Astrocyte (in vitro differentiated cells and primary cell): ENCODE measurements around the gene GPR179. TPM values are rescaled to one million over a fixed set of nuclear protein-coding genes. Genes with fewer than 3 reads are reported as not detected.

ENCODE experiments used
- DNase-seq: peaks from one replicate; pipeline ENCODE4 v3.0.0-alpha.2; 2010; ENCODE audit warnings: low read depth
- FAIRE-seq: peaks from 2 replicates; lab custom pipeline; 2011; peaks lifted over from hg19 to GRCh38; lab: Jason Lieb, UNC
- H2AFZ ChIP-seq: 2 replicates; pipeline ENCODE4 v1.6.0; 2012; ENCODE audit warnings: low read depth, low read length, inconsistent platforms
- H3K27ac ChIP-seq: 2 replicates; pipeline ENCODE4 v1.5.1; 2011; ENCODE audit warnings: low read depth, low read length, inconsistent platforms
- H3K27me3 ChIP-seq: 2 replicates; pipeline ENCODE4 v1.6.0; 2011; ENCODE audit warnings: low read length, inconsistent platforms; ENCODE audit not compliant: insufficient read depth
- H3K36me3 ChIP-seq: 2 replicates; pipeline ENCODE4 v1.5.1; 2011; ENCODE audit warnings: low read length, inconsistent platforms; ENCODE audit not compliant: insufficient read depth
- H3K4me1 ChIP-seq: 2 replicates; pipeline ENCODE4 v1.5.1; 2011; ENCODE audit warnings: low read length, inconsistent platforms; ENCODE audit not compliant: insufficient read depth
- H3K4me2 ChIP-seq: 2 replicates; pipeline ENCODE4 v1.6.0; 2012; ENCODE audit warnings: low read length, inconsistent platforms
- H3K4me3 ChIP-seq: 2 replicates; pipeline ENCODE4 v1.5.1; 2011; ENCODE audit warnings: low read depth, mild to moderate bottlenecking, low read length, inconsistent platforms; ENCODE audit not compliant: insufficient read depth
- H3K79me2 ChIP-seq: 2 replicates; pipeline ENCODE4 v1.6.0; 2012; ENCODE audit warnings: mild to moderate bottlenecking, low read length, inconsistent platforms; ENCODE audit not compliant: insufficient read depth
- H3K9ac ChIP-seq: 2 replicates; pipeline ENCODE4 v1.6.0; 2012; ENCODE audit warnings: mild to moderate bottlenecking, low read length, inconsistent platforms
- H3K9me3 ChIP-seq: 2 replicates; pipeline ENCODE4 v1.5.1; 2012; ENCODE audit warnings: low read depth, mild to moderate bottlenecking, low read length, inconsistent platforms; ENCODE audit not compliant: insufficient read depth
- H4K20me1 ChIP-seq: 2 replicates; pipeline ENCODE4 v1.6.0; 2012; ENCODE audit warnings: low read length, inconsistent platforms; ENCODE audit not compliant: insufficient read depth
- H3K27ac Mint-ChIP-seq: one replicate; pipeline ENCODE4 v1.8.0; 2021; ENCODE audit warnings: mild to moderate bottlenecking, mixed read lengths; ENCODE audit not compliant: unreplicated experiment
- H3K27me3 Mint-ChIP-seq: one replicate; pipeline ENCODE4 v1.8.0; 2021; ENCODE audit warnings: low read depth, mixed read lengths; ENCODE audit not compliant: unreplicated experiment
- H3K36me3 Mint-ChIP-seq: one replicate; pipeline ENCODE4 v1.8.0; 2021; ENCODE audit warnings: low read depth, mixed read lengths; ENCODE audit not compliant: unreplicated experiment
- H3K4me1 Mint-ChIP-seq: one replicate; pipeline ENCODE4 v1.8.0; 2021; ENCODE audit warnings: low read depth, mixed read lengths; ENCODE audit not compliant: unreplicated experiment
- H3K4me3 Mint-ChIP-seq: one replicate; pipeline ENCODE4 v1.8.0; 2021; ENCODE audit warnings: mild to moderate bottlenecking, moderate library complexity, mixed read lengths; ENCODE audit not compliant: unreplicated experiment
- H3K9me3 Mint-ChIP-seq: one replicate; pipeline ENCODE4 v1.8.0; 2021; ENCODE audit warnings: mild to moderate bottlenecking, mixed read lengths; ENCODE audit not compliant: unreplicated experiment
- EZH2 ChIP-seq: IDR thresholded peaks from 2 replicates; pipeline ENCODE4 v1.6.1; 2012; ENCODE audit warnings: mild to moderate bottlenecking, low read length, inconsistent platforms; ENCODE audit not compliant: insufficient read depth
- total RNA-seq: library from RNA; stranded (reverse); gene quantifications from 2 replicates; pipeline ENCODE4 v1.2.1, GENCODE V29; 2021
- TF ChIP-seq, protein P1 (sequence below): IDR thresholded peaks from 2 replicates; pipeline ENCODE4 v1.5.1; 2011; ENCODE audit warnings: low read depth, mild to moderate bottlenecking, inconsistent platforms, low read length, moderate library complexity; ENCODE audit not compliant: insufficient read depth

The GPR179 gene
- total RNA-seq, 1 donor from 2014 or later, result 0.07 TPM

- no peaks in the 10 kb centered on the region for H3K9me3 Mint-ChIP-seq
- no peak overlapping the region for H3K4me3 ChIP-seq
- DNase-seq (no peak), FAIRE-seq (no peak)
- no peaks in the 10 kb centered on the region for H3K4me1 ChIP-seq
- no peaks in the 10 kb centered on the region for H3K4me1 Mint-ChIP-seq
- peaks cover 28% of the 10 kb centered on the region for H3K36me3 Mint-ChIP-seq
- no peaks in the 10 kb centered on the region for H3K27me3 Mint-ChIP-seq
- H3K36me3 ChIP-seq, result peaks cover 16% of the 10 kb centered on the region
- H3K9me3 ChIP-seq, result no peaks in the 10 kb centered on the region
- H3K27ac Mint-ChIP-seq, result no peak overlapping the region
- H4K20me1 ChIP-seq, result peaks cover 9% of the 10 kb centered on the region
- no peak overlapping the region for H3K9ac ChIP-seq
- no peak overlapping the region for H3K27ac ChIP-seq
- H3K27me3 ChIP-seq, result no peaks in the 10 kb centered on the region
- H3K79me2 ChIP-seq, result no peaks in the 10 kb centered on the region
- H3K4me3 Mint-ChIP-seq, result no peak overlapping the region
- no peak overlapping the region for H3K4me2 ChIP-seq
- H2AFZ ChIP-seq, result no peak overlapping the region
- TF ChIP-seq EZH2, result no peak
- TF ChIP-seq, protein P1, sequence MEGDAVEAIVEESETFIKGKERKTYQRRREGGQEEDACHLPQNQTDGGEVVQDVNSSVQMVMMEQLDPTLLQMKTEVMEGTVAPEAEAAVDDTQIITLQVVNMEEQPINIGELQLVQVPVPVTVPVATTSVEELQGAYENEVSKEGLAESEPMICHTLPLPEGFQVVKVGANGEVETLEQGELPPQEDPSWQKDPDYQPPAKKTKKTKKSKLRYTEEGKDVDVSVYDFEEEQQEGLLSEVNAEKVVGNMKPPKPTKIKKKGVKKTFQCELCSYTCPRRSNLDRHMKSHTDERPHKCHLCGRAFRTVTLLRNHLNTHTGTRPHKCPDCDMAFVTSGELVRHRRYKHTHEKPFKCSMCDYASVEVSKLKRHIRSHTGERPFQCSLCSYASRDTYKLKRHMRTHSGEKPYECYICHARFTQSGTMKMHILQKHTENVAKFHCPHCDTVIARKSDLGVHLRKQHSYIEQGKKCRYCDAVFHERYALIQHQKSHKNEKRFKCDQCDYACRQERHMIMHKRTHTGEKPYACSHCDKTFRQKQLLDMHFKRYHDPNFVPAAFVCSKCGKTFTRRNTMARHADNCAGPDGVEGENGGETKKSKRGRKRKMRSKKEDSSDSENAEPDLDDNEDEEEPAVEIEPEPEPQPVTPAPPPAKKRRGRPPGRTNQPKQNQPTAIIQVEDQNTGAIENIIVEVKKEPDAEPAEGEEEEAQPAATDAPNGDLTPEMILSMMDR, result no peak
Observed at GRCh38 chr17:38369124-38369886, 25.5 kb upstream of the GPR179 start.

GRCh38 chr17:38364741-38365140 lies 21.0 kb upstream of the GPR179 start:
- TF ChIP-seq, protein P1, result no peak
- no peak for TF ChIP-seq EZH2
- Mint-ChIP-seq H3K9me3 (no peaks in the 10 kb centered on the region), H3K27me3 (no peaks in the 10 kb centered on the region), H3K4me3 (no peak overlapping the region), H3K27ac (no peak overlapping the region), H3K36me3 (peaks cover 16% of the 10 kb centered on the region), H3K4me1 (peaks cover 10% of the 10 kb centered on the region)
- Histone ChIP-seq H3K9me3 (no peaks in the 10 kb centered on the region), H3K36me3 (peaks cover 8% of the 10 kb centered on the region), H4K20me1 (peaks cover 41% of the 10 kb centered on the region), H3K4me3 (no peak overlapping the region), H3K27me3 (no peaks in the 10 kb centered on the region), H3K27ac (no peak overlapping the region), H3K4me1 (no peaks in the 10 kb centered on the region), H3K9ac (no peak overlapping the region), H3K4me2 (no peak overlapping the region), H3K79me2 (peaks cover 22% of the 10 kb centered on the region), H2AFZ (no peak overlapping the region)
- FAIRE-seq (no peak), DNase-seq (no peak)

DNA sequence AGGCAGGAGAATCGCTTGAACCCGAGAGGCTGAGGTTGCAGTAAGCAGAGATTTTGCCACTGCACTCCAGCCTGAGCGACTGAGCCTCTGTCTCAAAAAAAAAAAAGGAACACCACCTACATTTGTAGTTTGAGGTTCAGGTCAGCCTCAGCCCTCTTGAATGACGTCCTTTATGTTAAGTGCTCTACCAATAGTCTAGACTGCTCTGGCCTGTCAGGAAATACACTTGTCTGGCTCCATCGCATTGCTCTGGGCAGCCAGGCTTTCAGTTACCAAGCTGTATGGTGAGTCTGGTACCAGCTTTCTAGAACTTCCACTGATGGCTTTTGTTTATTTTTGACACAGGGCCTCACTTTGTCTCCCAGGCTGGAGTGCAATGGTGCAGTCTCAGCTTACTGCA lies 19.3 kb upstream of the GPR179 start:
- peaks cover 55% of the 10 kb centered on the region for H4K20me1 ChIP-seq
- peaks cover 17% of the 10 kb centered on the region for H3K4me1 Mint-ChIP-seq
- FAIRE-seq (no peak), DNase-seq (no peak)
- no peaks in the 10 kb centered on the region for H3K27me3 ChIP-seq
- no peak overlapping the region for H3K4me3 ChIP-seq
- H3K4me3 Mint-ChIP-seq, result no peak overlapping the region
- TF ChIP-seq, protein P1, result no peak
- no peak for TF ChIP-seq EZH2
- H3K27me3 Mint-ChIP-seq, result no peaks in the 10 kb centered on the region
- no peak overlapping the region for H3K27ac ChIP-seq
- peaks cover 37% of the 10 kb centered on the region for H3K79me2 ChIP-seq
- H3K9me3 Mint-ChIP-seq, result no peaks in the 10 kb centered on the region
- H3K4me1 ChIP-seq, result no peaks in the 10 kb centered on the region
- peaks cover 11% of the 10 kb centered on the region for H3K36me3 Mint-ChIP-seq
- peaks cover 5% of the 10 kb centered on the region for H3K36me3 ChIP-seq
- no peak overlapping the region for H2AFZ ChIP-seq
- no peak overlapping the region for H3K27ac Mint-ChIP-seq
- H3K9me3 ChIP-seq, result no peaks in the 10 kb centered on the region
- H3K4me2 ChIP-seq, result no peak overlapping the region
- H3K9ac ChIP-seq, result no peak overlapping the region
